B cell (primary cell): ENCODE measurements around the gene ZNF335. TPM values are rescaled to one million over a fixed set of nuclear protein-coding genes. Genes with fewer than 3 reads are reported as not detected.

Source experiments
- ATAC-seq: fragments of 200-7000 bp; cut with Tn5 transposase; one replicate; pipeline ENCODE4 v1.10.0; 2021; ENCODE audit warnings: low read depth, mild to moderate bottlenecking, moderate number of reproducible peaks, moderate library complexity
- CTCF ChIA-PET: fragments of 350-600 bp; sonication (Branson Sonifier 250); formaldehyde crosslinking; loops from one replicate; lab custom pipeline; 2021; ENCODE audit warnings: antibody characterized with exemption, inconsistent platforms; lab: Charles Lee
- POLR2A ChIA-PET: fragments of 350-600 bp; sonication (Branson Sonifier 250); formaldehyde crosslinking; loops from one replicate; lab custom pipeline; 2021; ENCODE audit warnings: antibody characterized with exemption; lab: Charles Lee
- DNase-seq: peaks from one replicate; pipeline ENCODE4 v3.0.0; 2013
- H2AFZ ChIP-seq: 2 replicates; pipeline ENCODE4 v1.6.1; 2012; ENCODE audit warnings: mild to moderate bottlenecking, low read depth, low read length; ENCODE audit not compliant: insufficient read depth, poor library complexity, severe bottlenecking
- H3K27ac ChIP-seq, 2 donors: 1 replicate in 1 of 2; 2 replicates in 1 of 2; pipeline ENCODE4 v1.5.1; 2012 to 2013; ENCODE audit warnings: low read length in 2 of 2, mild to moderate bottlenecking in 2 of 2, moderate library complexity in 1 of 2
- H3K27me3 ChIP-seq, 4 experiments: fragments of 200-600 bp in 1 of 4; sonication (generic) in 1 of 4; replicated peaks in 1 of 4; 1 replicate in 2 of 4; 2 replicates in 2 of 4; pipeline versions ENCODE4 v1.6.1 to v1.7.0; 2013 to 2016; ENCODE audit warnings: low read length in 3 of 4, mild to moderate bottlenecking in 2 of 4, mixed read lengths in 1 of 4, moderate library complexity in 1 of 4; ENCODE audit not compliant: insufficient read depth in 4 of 4, control insufficient read depth in 3 of 4; ENCODE audit errors: control extremely low read depth in 1 of 4
- H3K36me3 ChIP-seq, 2 experiments: replicated peaks in 1 of 2; 1 replicate in 1 of 2; 2 replicates in 1 of 2; pipeline versions ENCODE4 v1.6.1 to v1.7.1; 2013; ENCODE audit warnings: low read length in 1 of 2; ENCODE audit not compliant: insufficient read depth in 2 of 2, control insufficient read depth in 1 of 2; ENCODE audit errors: control extremely low read depth in 1 of 2, extremely low read depth in 1 of 2
- H3K4me1 ChIP-seq, 2 donors: fragments of 200-600 bp in 1 of 2; sonication (generic) in 1 of 2; 1 replicate in 1 of 2; 2 replicates in 1 of 2; pipeline versions ENCODE4 v1.5.1 to v1.6.1; 2013 to 2017; ENCODE audit warnings: low read length in 2 of 2; ENCODE audit not compliant: control insufficient read depth in 2 of 2, insufficient read depth in 2 of 2
- H3K4me2 ChIP-seq: replicated peaks from 2 replicates; pipeline ENCODE3; 2012; ENCODE audit warnings: mild to moderate bottlenecking, low read depth, low read length; ENCODE audit not compliant: poor library complexity, severe bottlenecking
- H3K4me3 ChIP-seq, 5 experiments: fragments of 200-600 bp in 1 of 5; sonication (generic) in 1 of 5; 1 replicate in 3 of 5; 2 replicates in 2 of 5; pipeline versions ENCODE4 v1.5.1 to v1.7.0; 2011 to 2016; ENCODE audit warnings: low read length in 4 of 5, mild to moderate bottlenecking in 4 of 5, low read depth in 2 of 5, control low read depth in 1 of 5, moderate library complexity in 1 of 5; ENCODE audit not compliant: insufficient read depth in 1 of 5; ENCODE audit errors: control extremely low read depth in 1 of 5, extremely low read depth in 1 of 5
- H3K79me2 ChIP-seq: fragments of 200-600 bp; sonication (generic); one replicate; pipeline ENCODE4 v1.6.0; 2016; ENCODE audit warnings: low read length; ENCODE audit not compliant: control insufficient read depth, insufficient read depth
- H3K9ac ChIP-seq: fragments of 200-600 bp; sonication (generic); 2 replicates; pipeline ENCODE4 v1.6.1; 2017; ENCODE audit warnings: mild to moderate bottlenecking, low read length, moderate library complexity
- H3K9me3 ChIP-seq, 3 donors: one replicate each; pipeline versions ENCODE4 v1.6.1 to v1.7.1; 2013; ENCODE audit warnings: low read length in 2 of 3; ENCODE audit not compliant: control insufficient read depth in 2 of 3, insufficient read depth in 1 of 3; ENCODE audit errors: control extremely low read depth in 1 of 3
- H4K20me1 ChIP-seq: 2 replicates; pipeline ENCODE4 v1.6.0; 2012; ENCODE audit warnings: mild to moderate bottlenecking, low read length; ENCODE audit not compliant: insufficient read depth, control insufficient read depth, poor library complexity, severe bottlenecking
- H3K27ac Mint-ChIP-seq: one replicate; pipeline ENCODE4 v1.8.0; 2021; ENCODE audit warnings: mixed read lengths
- H3K27me3 Mint-ChIP-seq: one replicate; pipeline ENCODE4 v1.8.0; 2021; ENCODE audit warnings: mixed read lengths
- H3K4me1 Mint-ChIP-seq: one replicate; pipeline ENCODE4 v1.8.0; 2021; ENCODE audit warnings: mixed read lengths
- H3K4me3 Mint-ChIP-seq: one replicate; pipeline ENCODE4 v1.8.0; 2021; ENCODE audit warnings: mixed read lengths
- H3K9me3 Mint-ChIP-seq: one replicate; pipeline ENCODE4 v1.8.0; 2022; ENCODE audit warnings: mixed read lengths; ENCODE audit not compliant: insufficient read depth
- CTCF ChIP-seq: fragments of 200-600 bp; IDR thresholded peaks from one replicate; pipeline ENCODE4 v1.8.0; 2022; ENCODE audit warnings: antibody characterized with exemption, mild to moderate bottlenecking
- EZH2 ChIP-seq: IDR thresholded peaks from 2 replicates; pipeline ENCODE4 v1.6.1; 2012; ENCODE audit warnings: borderline replicate concordance, low read depth, mild to moderate bottlenecking, moderate library complexity, low read length; ENCODE audit not compliant: insufficient read depth, poor library complexity, severe bottlenecking
- WGBS: methylation state at CpG from one replicate; pipeline ENCODE4 v1.1.5; 2013; ENCODE audit warnings: missing lambda C conversion rate; ENCODE audit not compliant: insufficient coverage; 5-methylcytosine and 5-hydroxymethylcytosine counted together
- intact Hi-C: fragments of 100-400 bp; cut with micrococcal nuclease; formaldehyde crosslinking; loops from one replicate; pipeline ENCODE4 v1.10.0; 2022
- polyA plus RNA-seq: library from polyadenylated mRNA; depleted of rRNA; stranded (reverse); fragments of >200 nt; gene quantifications from 2 replicates; pipeline ENCODE4 v1.2.3, GENCODE V29; 2012
- total RNA-seq, 2 donors: library from RNA; stranded (reverse); fragments of 120-200 nt in 1 of 2; gene quantifications; 1 replicate in 1 of 2; 2 replicates in 1 of 2; pipeline versions ENCODE4 v1.2.3 to v1.2.4, GENCODE V29; 2013 to 2022

ZNF335 gene
- total and polyA plus RNA-seq, 2 donors (not counting 1 experiment from before 2014, with no cell fraction given), result 62.3 to 62.7 TPM

GRCh38 chr20:45987108-45987780, 15.2 kb upstream of the ZNF335 start:
- Histone ChIP-seq H3K4me3 (no peak overlapping the region), H3K4me2 (no peak overlapping the region), H2AFZ (no peak overlapping the region), H4K20me1 (no peaks in the 10 kb centered on the region), H3K9ac (no peak overlapping the region), H3K4me1 (peaks cover 4 to 12% of the 10 kb centered on the region in 2 donors), H3K36me3 (no peaks in the 10 kb centered on the region), H3K9me3 (peaks cover 0 to 6% (median 0%) of the 10 kb centered on the region in 3 donors), H3K27ac (no peak overlapping the region), H3K27me3 (peaks cover 0 to 27% (median 10%) of the 10 kb centered on the region in 4 experiments), H3K79me2 (no peaks in the 10 kb centered on the region)
- intact Hi-C loops, result loop anchor here (1.0 kb wide), 2 partner anchors 27 to 187 kb away; no protein-coding TSS in a partner anchor
- TF ChIP-seq EZH2, result no peak
- peak; percentile 93 for TF ChIP-seq CTCF
- Mint-ChIP-seq H3K27me3 (peaks cover 20% of the 10 kb centered on the region), H3K4me1 (peaks cover 6% of the 10 kb centered on the region), H3K4me3 (no peak overlapping the region), H3K9me3 (no peaks in the 10 kb centered on the region), H3K27ac (no peak overlapping the region)
- ATAC-seq (peak; percentile 98), DNase-seq (peak; percentile 82)
- ChIA-PET CTCF (interaction anchor here (0.6 to 6.9 kb wide), 26 partner anchors 8 to 528 kb away, joined by 3 to 84 read pairs (median 4); partner anchors contain the start of gene ZNF335), POLR2A (interaction anchor here (1.4 kb wide), 1 partner anchor 13 kb away, joined by 4 read pairs; no protein-coding TSS in a partner anchor)
- WGBS, result 6% methylated on average over 15 of the region's 16 CpGs

DNA sequence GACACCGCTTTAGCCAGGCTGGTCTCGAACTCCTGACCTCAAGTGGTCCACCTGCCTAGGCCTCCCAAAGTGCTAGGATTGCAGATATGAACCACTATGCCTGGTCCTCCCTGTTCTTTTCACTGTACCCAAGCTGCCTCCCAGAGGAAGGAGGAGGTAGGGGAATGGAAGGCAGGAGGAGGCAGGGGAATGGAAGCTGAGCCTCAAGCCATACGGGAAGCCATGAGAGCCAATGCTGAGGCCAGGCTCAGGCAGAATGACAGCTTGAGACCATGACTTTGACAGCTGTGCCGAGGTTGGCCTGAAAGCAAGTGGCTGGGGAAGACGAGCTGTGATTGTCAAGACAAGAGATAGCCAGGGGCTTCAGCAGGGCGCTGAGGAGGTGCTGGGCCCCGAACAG, 13.6 kb upstream of the ZNF335 start:
- Histone ChIP-seq H3K4me3 (no peak overlapping the region), H3K27me3 (peaks cover 0 to 30% (median 11%) of the 10 kb centered on the region in 4 experiments), H3K4me1 (peaks cover 0 to 5% of the 10 kb centered on the region in 2 donors), H3K27ac (no peak overlapping the region), H3K36me3 (no peaks in the 10 kb centered on the region), H3K4me2 (no peak overlapping the region), H3K9me3 (peaks cover 0 to 4% (median 0%) of the 10 kb centered on the region in 3 donors), H2AFZ (no peak overlapping the region), H4K20me1 (no peaks in the 10 kb centered on the region), H3K79me2 (no peaks in the 10 kb centered on the region), H3K9ac (no peak overlapping the region)
- intact Hi-C loops, result no loop called here
- TF ChIP-seq CTCF (no peak), EZH2 (no peak)
- ChIA-PET CTCF (interaction anchor here (0.6 to 6.9 kb wide), 8 partner anchors 13 to 400 kb away, joined by 3 to 84 read pairs (median 4); partner anchors contain the start of gene ZNF335), POLR2A (interaction anchor here (0.5 kb wide), 1 partner anchor 365 kb away, joined by 6 read pairs; no protein-coding TSS in a partner anchor)
- no peaks in the 10 kb centered on the region for H3K4me1 Mint-ChIP-seq
- no peak for DNase-seq
- no peak overlapping the region for H3K27ac Mint-ChIP-seq
- H3K9me3 Mint-ChIP-seq, result no peaks in the 10 kb centered on the region
- H3K27me3 Mint-ChIP-seq, result peaks cover 20% of the 10 kb centered on the region
- no peak overlapping the region for H3K4me3 Mint-ChIP-seq
- 87% methylated on average over 7 of the region's 7 CpGs for WGBS
- ATAC-seq, result no peak
